WTC11 (cell line): Measurements from ENCODE around the gene MBP.

Experiments
- CREB1 ChIP-seq: sonication (generic); formaldehyde crosslinking; IDR thresholded peaks from 2 replicates; pipeline ENCODE4 v1.8.0; 2023; ENCODE audit warnings: mild to moderate bottlenecking, missing genetic modification reagents
- CTCF ChIP-seq: fragments of 200-600 bp; IDR thresholded peaks from 2 replicates; pipeline ENCODE4 v1.8.0; 2022; ENCODE audit warnings: antibody characterized with exemption
- ESRRA ChIP-seq: sonication (generic); formaldehyde crosslinking; IDR thresholded peaks from 2 replicates; pipeline ENCODE4 v1.8.1; 2022; ENCODE audit warnings: mild to moderate bottlenecking, missing genetic modification reagents, borderline replicate concordance
- FOXP4 ChIP-seq: sonication (generic); formaldehyde crosslinking; IDR thresholded peaks from 2 replicates; pipeline ENCODE4 v1.8.0; 2022; ENCODE audit warnings: mild to moderate bottlenecking, missing genetic modification reagents
- NR2C2 ChIP-seq: sonication (generic); formaldehyde crosslinking; IDR thresholded peaks from 2 replicates; pipeline ENCODE4 v1.8.0; 2022; ENCODE audit warnings: mild to moderate bottlenecking, missing genetic modification reagents
- ZNF121 ChIP-seq: sonication (generic); formaldehyde crosslinking; IDR thresholded peaks from 2 replicates; pipeline ENCODE4 v1.8.0; 2023; ENCODE audit warnings: missing genetic modification reagents
- ZNF423 ChIP-seq: fragments of 250-450 bp; sonication (Bioruptor Pico); IDR thresholded peaks from 2 replicates; pipeline ENCODE4 v2.1.2; 2022; ENCODE audit warnings: mild to moderate bottlenecking, moderate library complexity

- TF ChIP-seq NR2C2 (no peak), ESRRA (CRISPR knock-in tag) (no peak), CREB1 (CRISPR knock-in tag) (no peak), CTCF (no peak), FOXP4 (CRISPR knock-in tag) (no peak), ZNF423 (no peak), ZNF121 (CRISPR knock-in tag) (no peak)
These were observed 115.2 kb downstream of the MBP start for GRCh38 chr18:77017355-77017754.
